ENCODE results near the gene TOLLIP. TPM values are rescaled to one million over a fixed set of nuclear protein-coding genes. Genes with fewer than 3 reads are reported as not detected.

Gene TOLLIP
- total and polyA plus RNA-seq, 9 of the 15 experiments (the other 6 are each of a cell fraction or from before 2014, with no cell fraction given): 0.23 to 22.8 (median 7.1) TPM

GRCh38 chr11:1236316-1237127 lies 72.9 kb downstream of the TOLLIP start:
- Histone ChIP-seq H3K9ac (ENCODE audit: insufficient read depth in 1 of 2, low read depth in 2 of 2, low read length in 2 of 2) (no peak overlapping the region), H3K4me2 (ENCODE audit: insufficient read depth, low read length) (no peak overlapping the region), H3K79me2 (ENCODE audit: control insufficient read depth, insufficient read depth, low read length) (no peaks in the 10 kb centered on the region), H3K4me1 (replicated peaks in 1 of 2; ENCODE audit: control insufficient read depth in 2 of 2, insufficient read depth in 2 of 2, low read length in 2 of 2) (peaks cover 0 to 32% of the 10 kb centered on the region in 2 experiments; a peak in 2 of 5 replicates), H3K27ac (ENCODE audit: extremely low read depth, low read depth, low read length) (no peak overlapping the region), H4K20me1 (replicated peaks; ENCODE audit: control insufficient read depth, insufficient read depth, low read length) (peaks cover 16% of the 10 kb centered on the region; the same call in 1 of the 2 replicates), H3K4me3 (no peak overlapping the region), H3K9me3 (replicated peaks; ENCODE audit: control insufficient read depth, insufficient read depth, low read depth, low read length) (no peaks in the 10 kb centered on the region), H3K27me3 (ENCODE audit: control insufficient read depth in 2 of 2, insufficient read depth in 2 of 2, low read length in 2 of 2) (peaks cover 0 to 53% of the 10 kb centered on the region in 2 experiments; a peak in 2 of 5 replicates), H2AFZ (ENCODE audit: low read depth, low read length) (no peak overlapping the region), H3K36me3 (ENCODE audit: control insufficient read depth, insufficient read depth, low read length) (no peaks in the 10 kb centered on the region), H3K9me1 (ENCODE audit: control insufficient read depth, insufficient read depth, low read length) (no peaks in the 10 kb centered on the region)
- BruUV-seq (replicated peaks): no TSS peak
- FAIRE-seq (no peak), ATAC-seq (no peak), DNase-seq (ENCODE audit: extremely low read depth in 1 of 4, low spot score in 3 of 4) (no peak)
- ChIA-PET POLR2A (interaction anchor here (0.7 kb wide), 1 partner anchor 70 kb away, joined by 3 read pairs; no protein-coding TSS in a partner anchor), CTCF (ENCODE audit: low intra/inter-chr PET ratio) (no interaction called here)
- WGBS (ENCODE audit: insufficient coverage, low coverage, missing lambda C conversion rate): 11% methylated on average over 28 of the region's 37 CpGs
- intact Hi-C loops (cut with micrococcal nuclease) (no loop called here), in situ Hi-C loops (cut with MboI) (no loop called here)
- TF ChIP-seq ZNF175 (CRISPR knock-in tag; IDR thresholded peaks at IDR 0.05; ENCODE audit: low read depth): no peak
- TF ChIP-seq TAF1 (IDR thresholded peaks at IDR 0.05; ENCODE audit: control insufficient read depth, extremely low read depth, insufficient read depth, low read length, severe bottlenecking): no peak
- no peak for TF ChIP-seq FOXK2 (conservative IDR thresholded peaks at IDR 0.05 in 1 of 2, IDR thresholded peaks at IDR 0.05 in 1 of 2; ENCODE audit: low read depth in 2 of 2)
- no peak for TF ChIP-seq ZNF609 (CRISPR knock-in tag; IDR thresholded peaks at IDR 0.05; ENCODE audit: borderline replicate concordance)
- no peak for TF ChIP-seq HES1 (IDR thresholded peaks at IDR 0.05; ENCODE audit: low read depth)
- TF ChIP-seq ZBTB1 (CRISPR knock-in tag; IDR thresholded peaks at IDR 0.05; ENCODE audit: borderline replicate concordance, low read depth): no peak
- no peak for TF ChIP-seq ZBTB2 (IDR thresholded peaks at IDR 0.05)
- TF ChIP-seq SAP30 (IDR thresholded peaks at IDR 0.05; ENCODE audit: borderline replicate concordance, insufficient read depth, low read depth, low read length, poor library complexity, severe bottlenecking): no peak
- TF ChIP-seq HEY1 (CRISPR knock-in tag; IDR thresholded peaks at IDR 0.05; ENCODE audit: borderline replicate concordance): no peak
- TF ChIP-seq ZZZ3 (IDR thresholded peaks at IDR 0.05): no peak
- no peak for TF ChIP-seq NUFIP1 (IDR thresholded peaks at IDR 0.05; ENCODE audit: partially characterized antibody)
- TF ChIP-seq DDX20 (tag; IDR thresholded peaks at IDR 0.05; ENCODE audit: low read depth): no peak
- no peak for TF ChIP-seq CBX8 (IDR thresholded peaks at IDR 0.05; ENCODE audit: borderline replicate concordance, extremely low read depth, low read depth, low read length, poor library complexity, severe bottlenecking)

Measured in K562 (cell line).